DOHH2 (cell line): ENCODE results near the gene CCDC12.

Experiments
- H3F3A ChIP-seq: fragments of 200-600 bp; sonication (generic), shearing (Covaris generic); 2 replicates; pipeline ENCODE4 v1.6.0; 2016; ENCODE audit warnings: antibody characterized with exemption, mild to moderate bottlenecking; ENCODE audit not compliant: control insufficient read depth, insufficient read depth
- H3K27ac ChIP-seq: fragments of 200-600 bp; sonication (generic); 2 replicates; pipeline ENCODE4 v1.5.1; 2014; ENCODE audit warnings: low read depth, mild to moderate bottlenecking, low read length, moderate library complexity
- H3K27me3 ChIP-seq: fragments of 200-600 bp; sonication (generic); 2 replicates; pipeline ENCODE4 v1.6.1; 2014; ENCODE audit warnings: mild to moderate bottlenecking, low read length, mixed read lengths; ENCODE audit not compliant: control insufficient read depth
- H3K36me3 ChIP-seq: fragments of 200-600 bp; sonication (generic); 2 replicates; pipeline ENCODE4 v1.6.1; 2014; ENCODE audit warnings: mild to moderate bottlenecking, low read length, moderate library complexity, mixed read lengths; ENCODE audit not compliant: control insufficient read depth
- H3K4me1 ChIP-seq: fragments of 200-600 bp; sonication (generic); 2 replicates; pipeline ENCODE4 v1.6.1; 2014; ENCODE audit warnings: mild to moderate bottlenecking, low read length, mixed read lengths; ENCODE audit not compliant: control insufficient read depth
- H3K4me2 ChIP-seq: fragments of 200-600 bp; sonication (generic); 2 replicates; pipeline ENCODE4 v1.6.0; 2014; ENCODE audit warnings: mild to moderate bottlenecking, low read length, moderate library complexity
- H3K4me3 ChIP-seq: fragments of 200-600 bp; sonication (generic); 2 replicates; pipeline ENCODE4 v1.5.1; 2014; ENCODE audit warnings: mild to moderate bottlenecking, low read length, mixed read lengths
- H3K79me2 ChIP-seq: fragments of 200-600 bp; sonication (generic); 2 replicates; pipeline ENCODE4 v1.6.1; 2014; ENCODE audit warnings: mild to moderate bottlenecking, low read length, mixed read lengths; ENCODE audit not compliant: control insufficient read depth
- H3K9me2 ChIP-seq: fragments of 200-600 bp; sonication (generic); replicated peaks from 2 replicates; pipeline ENCODE4 v1.6.1; 2014; ENCODE audit warnings: mild to moderate bottlenecking, low read length, mixed read lengths; ENCODE audit not compliant: control insufficient read depth
- H3K9me3 ChIP-seq: fragments of 200-600 bp; sonication (generic); 2 replicates; pipeline ENCODE4 v1.6.1; 2014; ENCODE audit warnings: antibody characterized with exemption, low read length, mixed read lengths; ENCODE audit not compliant: control insufficient read depth, insufficient read depth
- H4K20me1 ChIP-seq: fragments of 200-600 bp; sonication (generic); 2 replicates; pipeline ENCODE4 v1.6.0; 2014; ENCODE audit warnings: low read depth, mild to moderate bottlenecking, antibody characterized with exemption, low read length, moderate library complexity; ENCODE audit not compliant: control insufficient read depth, insufficient read depth
- EZH2phosphoT487 ChIP-seq: fragments of 200-600 bp; sonication (generic); IDR thresholded peaks from 2 replicates; pipeline ENCODE4 v1.6.1; 2017; ENCODE audit warnings: borderline replicate concordance, mild to moderate bottlenecking, antibody characterized with exemption, low read length, moderate library complexity, mixed read lengths
- TF ChIP-seq, protein P1 (sequence below): fragments of 200-600 bp; sonication (generic); IDR thresholded peaks from one replicate; pipeline ENCODE4 v1.5.1; 2014; ENCODE audit warnings: antibody characterized with exemption, mild to moderate bottlenecking, low read depth, low read length; ENCODE audit not compliant: poor library complexity, severe bottlenecking

CCDC12 gene

DNA sequence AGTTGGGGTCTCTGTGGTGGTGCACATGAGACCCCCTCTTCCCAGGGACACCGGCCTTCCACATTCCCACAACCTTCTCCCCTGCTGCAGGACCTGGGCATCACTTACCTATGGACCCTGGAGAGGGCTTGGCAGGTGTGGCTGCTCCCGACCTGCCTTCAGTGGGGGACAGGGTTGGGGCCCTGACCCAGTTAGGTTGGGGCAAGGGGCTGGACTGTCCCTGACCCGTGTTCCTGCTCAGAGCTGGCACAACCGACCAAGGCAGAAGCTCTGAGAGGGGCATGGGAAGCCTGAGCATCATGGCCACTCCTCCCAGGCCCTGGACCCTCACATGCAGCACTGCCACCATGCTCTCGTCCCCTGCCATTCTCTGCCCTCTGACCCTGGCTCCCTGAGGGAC lies 9.0 kb upstream of the CCDC12 start:
- H3K36me3 ChIP-seq = peaks cover 2% of the 10 kb centered on the region; the same call in 1 of the 2 replicates
- peaks cover 56% of the 10 kb centered on the region for H3K79me2 ChIP-seq
- peaks cover 66% of the 10 kb centered on the region for H3K4me1 ChIP-seq
- H3K4me2 ChIP-seq = peak overlapping the region; percentile 61; the same call in 1 of the 2 replicates
- H3K4me3 ChIP-seq = no peak overlapping the region
- H3K9me2 ChIP-seq = no peaks in the 10 kb centered on the region
- H3K9me3 ChIP-seq = no peaks in the 10 kb centered on the region
- H4K20me1 ChIP-seq = 0 out of 2 replicates have a peak, but pooled peaks cover 7% of the 10 kb centered on the region
- 0 out of 2 replicates have a peak, but pooled peaks cover 2% of the 10 kb centered on the region for H3F3A ChIP-seq
- H3K27me3 ChIP-seq = no peaks in the 10 kb centered on the region
- TF ChIP-seq, protein P1, sequence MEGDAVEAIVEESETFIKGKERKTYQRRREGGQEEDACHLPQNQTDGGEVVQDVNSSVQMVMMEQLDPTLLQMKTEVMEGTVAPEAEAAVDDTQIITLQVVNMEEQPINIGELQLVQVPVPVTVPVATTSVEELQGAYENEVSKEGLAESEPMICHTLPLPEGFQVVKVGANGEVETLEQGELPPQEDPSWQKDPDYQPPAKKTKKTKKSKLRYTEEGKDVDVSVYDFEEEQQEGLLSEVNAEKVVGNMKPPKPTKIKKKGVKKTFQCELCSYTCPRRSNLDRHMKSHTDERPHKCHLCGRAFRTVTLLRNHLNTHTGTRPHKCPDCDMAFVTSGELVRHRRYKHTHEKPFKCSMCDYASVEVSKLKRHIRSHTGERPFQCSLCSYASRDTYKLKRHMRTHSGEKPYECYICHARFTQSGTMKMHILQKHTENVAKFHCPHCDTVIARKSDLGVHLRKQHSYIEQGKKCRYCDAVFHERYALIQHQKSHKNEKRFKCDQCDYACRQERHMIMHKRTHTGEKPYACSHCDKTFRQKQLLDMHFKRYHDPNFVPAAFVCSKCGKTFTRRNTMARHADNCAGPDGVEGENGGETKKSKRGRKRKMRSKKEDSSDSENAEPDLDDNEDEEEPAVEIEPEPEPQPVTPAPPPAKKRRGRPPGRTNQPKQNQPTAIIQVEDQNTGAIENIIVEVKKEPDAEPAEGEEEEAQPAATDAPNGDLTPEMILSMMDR = no peak
- TF ChIP-seq EZH2phosphoT487 = no peak
- no peak overlapping the region for H3K27ac ChIP-seq

DNA sequence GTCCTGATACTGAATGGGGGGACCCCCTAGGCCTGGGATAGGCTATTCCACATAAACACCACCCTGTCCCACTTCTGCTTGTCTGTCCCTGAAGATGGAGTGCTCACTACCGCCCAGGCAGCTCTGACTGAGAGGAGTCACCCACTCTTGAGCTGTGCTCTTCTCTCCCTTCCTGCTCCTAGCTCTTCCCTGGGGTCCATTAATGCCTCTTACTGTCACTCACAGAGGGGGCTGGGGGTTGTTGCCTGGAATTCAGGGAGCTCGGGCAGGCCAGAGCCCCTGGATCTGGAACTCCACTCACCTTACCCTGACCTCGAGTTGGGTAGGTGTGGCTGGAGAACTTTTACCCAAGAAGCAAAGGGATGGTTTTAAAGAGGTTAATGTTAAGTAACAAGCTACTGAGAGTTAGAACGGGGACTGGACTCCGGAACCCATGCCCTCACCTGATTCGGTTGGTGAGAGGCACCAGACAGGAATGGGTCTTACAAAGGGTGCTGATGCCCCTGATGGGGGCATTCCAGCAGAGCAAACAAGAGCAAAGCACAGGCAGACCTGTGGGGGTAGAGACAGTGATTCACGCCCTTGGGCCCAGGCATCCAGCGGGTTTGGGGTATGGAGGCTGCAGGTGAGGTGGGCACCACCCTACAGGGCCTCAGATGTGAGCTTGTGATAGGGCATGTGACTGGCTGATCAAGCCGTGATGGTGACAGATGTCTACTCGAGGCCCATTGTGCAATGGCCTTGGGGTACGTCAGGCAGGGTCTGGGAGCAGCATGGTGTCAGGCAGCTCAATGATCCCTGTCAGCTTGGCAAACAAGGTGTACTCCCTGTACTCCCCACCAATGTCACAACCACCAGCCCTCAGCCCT lies 8.3 kb upstream of the CCDC12 start:
- Histone ChIP-seq H3K36me3 (peaks cover 2% of the 10 kb centered on the region; the same call in 1 of the 2 replicates), H3K9me3 (no peaks in the 10 kb centered on the region), H3K4me2 (no peak overlapping the region), H3F3A (0 out of 2 replicates have a peak, but pooled peaks cover 2% of the 10 kb centered on the region), H3K27me3 (no peaks in the 10 kb centered on the region), H4K20me1 (0 out of 2 replicates have a peak, but pooled peaks cover 7% of the 10 kb centered on the region), H3K4me3 (no peak overlapping the region), H3K27ac (no peak overlapping the region), H3K4me1 (peaks cover 68% of the 10 kb centered on the region), H3K79me2 (peaks cover 64% of the 10 kb centered on the region), H3K9me2 (no peaks in the 10 kb centered on the region)
- TF ChIP-seq, protein P1 = no peak
- no peak for TF ChIP-seq EZH2phosphoT487

DNA sequence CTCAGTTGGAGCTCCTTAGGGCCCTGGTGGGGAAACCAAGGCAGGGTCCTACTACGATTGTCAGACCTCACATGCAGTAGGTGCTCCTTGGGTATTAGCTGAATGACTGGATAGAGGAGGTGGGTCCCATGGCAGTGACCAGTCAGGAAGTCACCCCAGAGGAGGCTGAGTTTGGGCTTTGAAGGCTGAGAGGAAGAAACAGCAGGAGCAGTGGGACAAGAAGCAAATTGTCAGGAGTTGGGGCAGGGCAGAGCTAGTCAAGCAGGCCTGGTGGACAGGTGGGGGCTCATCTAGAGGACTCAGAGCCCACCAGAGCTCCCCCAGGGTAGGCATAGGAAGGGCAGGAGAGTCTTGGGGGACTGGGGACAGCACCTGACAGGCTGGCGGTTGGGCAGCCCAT lies 6.0 kb upstream of the CCDC12 start:
- H3K27ac ChIP-seq = no peak overlapping the region

More for the DNA sequence above, 6.0 kb upstream of the CCDC12 start:
- TF ChIP-seq EZH2phosphoT487 = no peak
- TF ChIP-seq, protein P1 = no peak
- no peak overlapping the region for H3K4me3 ChIP-seq
- H3K4me2 ChIP-seq = no peak overlapping the region
- H3K79me2 ChIP-seq = peaks cover 77% of the 10 kb centered on the region
- no peaks in the 10 kb centered on the region for H3F3A ChIP-seq
- H3K9me2 ChIP-seq = no peaks in the 10 kb centered on the region
- no peaks in the 10 kb centered on the region for H3K27me3 ChIP-seq
- 0 out of 2 replicates have a peak, but pooled peaks cover 3% of the 10 kb centered on the region for H4K20me1 ChIP-seq
- peaks cover 73% of the 10 kb centered on the region for H3K4me1 ChIP-seq
- H3K9me3 ChIP-seq = no peaks in the 10 kb centered on the region
- 0 out of 2 replicates have a peak, but pooled peaks cover 2% of the 10 kb centered on the region for H3K36me3 ChIP-seq
